GM19463 (cell line): ENCODE data around the gene KRT8.
"Not testable (repeated sequence)": the region's sequence is repeated elsewhere in the genome, so short reads cannot be mapped to it uniquely, and the experiment has no call there.

ENCODE experiments used
- ATAC-seq: cut with Tn5 transposase; IDR thresholded peaks from one replicate; pipeline ENCODE4 v1.9.1; 2021; ENCODE audit warnings: mild to moderate bottlenecking, moderate library complexity; ENCODE audit not compliant: unreplicated experiment

KRT8 gene

DNA sequence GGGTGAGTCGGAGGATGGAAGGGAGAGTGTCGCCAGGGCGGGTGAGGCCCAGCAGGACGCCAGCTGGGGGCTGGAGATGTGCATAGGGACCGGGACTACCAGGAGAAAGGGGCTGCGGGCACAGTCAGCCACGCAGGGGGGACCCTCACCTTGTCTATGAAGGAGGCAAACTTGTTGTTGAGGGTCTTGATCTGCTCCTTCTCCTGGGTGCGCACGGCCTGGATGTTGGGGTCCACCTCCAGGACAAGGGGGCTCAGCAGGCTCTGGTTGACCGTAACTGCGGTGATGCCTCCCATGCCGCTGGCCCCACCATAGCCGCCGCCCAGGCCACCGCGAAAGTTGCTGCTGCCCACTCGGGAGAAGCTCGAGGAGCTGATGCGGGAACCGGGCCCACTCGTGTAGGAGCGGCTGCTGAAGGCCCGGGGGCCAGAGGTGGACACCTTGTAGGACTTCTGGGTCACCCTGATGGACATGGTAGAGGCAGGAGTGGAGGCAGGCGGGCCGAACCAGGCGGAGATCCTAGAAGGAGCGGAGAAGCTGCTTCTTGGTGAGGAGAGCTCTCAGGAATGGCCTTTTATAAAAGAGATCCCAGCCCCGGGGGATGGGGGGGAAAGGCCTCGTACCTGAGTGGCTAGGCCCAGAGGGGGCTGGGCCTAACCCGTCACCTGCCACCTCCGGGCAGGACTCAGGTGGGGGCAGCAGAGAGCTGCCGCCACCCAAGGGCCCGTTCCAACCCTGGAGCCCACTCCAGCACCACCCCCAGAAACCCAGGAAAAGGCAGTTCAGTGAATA lies at the start of gene KRT8:
Gene KRT8, minus strand, starts transcription at position 568 of the 792 bp plus-strand sequence. Its CDS starts 95 bp downstream, at position 473.
- ATAC-seq = not testable (repeated sequence)

- ATAC-seq = no peak
Measured at GRCh38 chr12:52953181-52953841, 48.4 kb upstream of the KRT8 start.

GRCh38 chr12:52952076-52952801 lies 47.4 kb upstream of the KRT8 start:
- no peak for ATAC-seq

DNA sequence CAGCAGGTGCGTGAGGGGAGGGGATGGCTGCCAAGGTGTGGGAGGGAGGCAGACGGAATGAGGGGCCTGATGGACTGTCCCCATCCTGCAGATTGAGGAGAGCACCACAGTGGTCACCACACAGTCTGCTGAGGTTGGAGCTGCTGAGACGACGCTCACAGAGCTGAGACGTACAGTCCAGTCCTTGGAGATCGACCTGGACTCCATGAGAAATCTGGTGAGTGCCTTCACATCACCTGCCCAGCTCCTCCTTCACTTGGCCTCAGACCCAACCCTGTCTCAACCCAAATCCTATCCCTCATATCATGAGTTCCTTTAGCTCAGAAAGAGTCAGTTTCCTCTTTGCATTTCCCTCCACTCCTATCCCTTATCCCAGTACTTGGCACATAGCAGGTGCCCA lies 46.8 kb upstream of the KRT8 start:
- ATAC-seq = no peak

GRCh38 chr12:52951126-52951525 lies 46.2 kb upstream of the KRT8 start:
- no peak for ATAC-seq

- ATAC-seq = no peak
Measured at GRCh38 chr12:52950553-52950952, 45.7 kb upstream of the KRT8 start.

GRCh38 chr12:52949413-52950331 lies 44.8 kb upstream of the KRT8 start:
- no peak for ATAC-seq

DNA sequence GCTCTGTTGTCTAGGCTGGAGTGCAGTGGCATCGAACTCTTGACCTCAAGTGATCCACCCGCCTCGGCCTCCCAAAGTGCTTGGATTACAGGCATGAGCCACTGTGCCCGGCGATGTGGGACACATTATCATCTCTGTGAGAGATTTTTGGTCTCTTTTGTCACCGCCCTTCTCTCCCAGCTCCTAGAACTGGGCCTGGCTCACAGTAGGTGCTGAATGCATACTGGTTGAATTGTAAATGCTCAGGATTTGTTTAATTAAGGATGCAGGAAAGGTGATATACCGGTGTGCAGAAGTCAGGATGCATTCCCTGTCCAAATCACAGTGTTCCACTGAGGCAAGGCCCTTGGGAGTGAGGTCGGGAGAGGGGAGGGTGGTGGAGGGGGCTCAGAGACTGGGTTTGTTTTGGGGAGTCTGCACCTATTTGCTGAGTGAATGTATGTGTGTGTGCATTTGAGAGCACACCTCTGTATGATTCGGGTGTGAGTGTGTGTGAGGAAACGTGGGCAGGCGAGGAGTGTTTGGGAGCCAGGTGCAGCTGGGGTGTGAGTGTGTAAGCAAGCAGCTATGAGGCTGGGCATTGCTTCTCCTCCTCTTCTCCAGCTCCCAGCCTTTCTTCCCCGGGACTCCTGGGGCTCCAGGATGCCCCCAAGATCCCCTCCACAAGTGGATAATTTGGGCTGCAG lies 43.0 kb upstream of the KRT8 start:
- no peak for ATAC-seq

- no peak for ATAC-seq
Measured at GRCh38 chr12:52946797-52947547, 42.1 kb upstream of the KRT8 start.

DNA sequence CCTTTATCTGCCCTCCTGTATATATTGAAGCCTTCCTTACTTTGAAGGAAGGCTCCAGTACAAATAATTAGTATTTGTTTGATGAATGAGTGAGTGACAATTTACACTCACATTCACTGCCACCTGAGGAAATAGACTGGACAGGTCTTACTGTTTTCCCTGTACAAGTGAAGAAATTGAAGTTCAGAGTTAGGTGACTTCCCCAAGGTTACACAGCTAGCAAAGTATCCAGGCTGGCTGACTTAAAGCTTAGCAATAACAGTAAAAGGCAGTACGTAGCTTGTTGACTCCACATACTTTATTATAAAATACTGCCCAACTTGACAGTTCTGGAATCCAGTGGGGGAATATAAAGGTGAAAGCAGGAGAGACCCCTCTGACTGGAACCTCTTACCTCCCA lies 41.5 kb upstream of the KRT8 start:
- ATAC-seq = no peak

DNA sequence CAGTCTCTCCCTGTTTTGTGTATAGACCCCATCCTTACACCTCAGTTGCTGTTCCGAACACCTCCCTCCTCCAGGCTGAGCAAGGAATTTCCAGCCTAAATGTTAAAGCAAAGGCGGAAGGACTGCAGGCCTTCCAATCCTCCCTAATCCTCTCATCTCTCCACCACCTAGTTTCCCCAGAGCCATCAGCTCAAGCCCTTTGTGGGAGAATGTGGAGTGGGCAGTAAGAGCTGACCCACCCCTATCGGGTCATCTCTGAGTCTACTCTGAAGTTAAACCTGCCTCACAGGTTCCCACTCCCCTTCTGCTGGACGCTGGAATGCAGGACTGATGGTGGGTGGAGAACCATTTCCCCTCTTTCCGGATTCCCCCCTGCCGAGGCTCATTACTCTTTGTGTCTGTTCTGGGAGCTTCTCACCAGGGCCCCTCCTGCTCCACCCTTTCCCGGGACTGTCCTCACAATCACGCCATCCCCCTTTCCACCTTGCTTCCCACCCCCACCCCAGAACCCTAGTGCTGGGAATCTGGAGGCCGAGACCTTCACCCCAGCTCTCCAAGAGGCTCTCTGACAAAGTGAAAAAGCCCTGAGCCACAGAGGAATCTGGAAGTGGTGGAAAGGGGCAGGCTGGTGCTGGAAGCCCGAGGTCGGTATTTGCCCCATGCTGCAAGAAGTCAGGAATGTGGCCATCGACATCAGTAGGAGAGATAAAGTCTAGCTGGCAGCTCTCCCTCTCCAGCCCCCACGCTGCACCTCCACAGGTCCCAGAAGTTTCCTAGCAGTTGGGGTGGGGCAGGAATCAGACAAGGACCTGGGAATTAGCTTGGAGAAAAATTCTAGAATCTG lies 40.7 kb upstream of the KRT8 start:
- ATAC-seq = no peak

- no peak for ATAC-seq
Measured at GRCh38 chr12:52944683-52945388, 40.0 kb upstream of the KRT8 start.

- no peak for ATAC-seq
Measured at GRCh38 chr12:52942901-52943181, 38.0 kb upstream of the KRT8 start.

GRCh38 chr12:52942066-52942900 lies 37.4 kb upstream of the KRT8 start:
- ATAC-seq = no peak

DNA sequence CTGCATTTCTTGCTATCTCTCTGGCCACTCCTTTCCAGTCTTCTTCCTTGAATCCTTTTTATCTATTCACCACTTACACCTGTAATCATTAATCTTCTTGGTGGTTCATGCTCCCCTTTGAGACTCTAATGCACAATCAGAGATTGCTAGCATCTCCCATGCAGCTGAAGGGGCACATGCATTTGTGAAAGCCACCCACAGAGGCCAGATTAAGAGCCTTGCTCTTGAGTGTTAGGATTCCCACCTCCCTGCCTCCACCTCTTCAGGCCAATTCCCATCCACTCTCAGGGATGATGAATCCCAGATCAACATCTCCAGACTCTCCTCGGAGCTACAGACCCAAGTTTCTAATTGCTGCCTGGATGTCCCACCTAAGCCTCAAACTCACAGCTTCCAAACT lies 24.7 kb upstream of the KRT8 start:
- ATAC-seq = no peak

- ATAC-seq = no peak
Measured at GRCh38 chr12:52927964-52928363, 23.1 kb upstream of the KRT8 start.

- no peak for ATAC-seq
Measured at GRCh38 chr12:52926596-52927234, 21.8 kb upstream of the KRT8 start.
